Lower leg skin (tissue), 3 donors: ENCODE measurements around the gene FIBCD1.

Experiments used
- CTCF ChIP-seq, 3 donors: fragments of 450-650 bp; IDR thresholded peaks; one replicate each; pipeline ENCODE4 v1.5.1; 2016; ENCODE audit warnings: antibody characterized with exemption in 3 of 3, mild to moderate bottlenecking in 3 of 3, moderate library complexity in 2 of 3
- POLR2A ChIP-seq, 2 donors: fragments of 450-650 bp; IDR thresholded peaks; one replicate each; pipeline ENCODE4 v1.6.1; 2016 to 2017; ENCODE audit warnings: antibody characterized with exemption in 2 of 2, mild to moderate bottlenecking in 1 of 2, moderate library complexity in 1 of 2

GRCh38 chr9:130856474-130856873 lies 82.6 kb downstream of the FIBCD1 start:
- TF ChIP-seq POLR2A (IDR thresholded peaks at IDR 0.05) (no peak), CTCF (IDR thresholded peaks at IDR 0.05) (no peak)
